Measurements from ENCODE around the gene PTMS.

The PTMS gene

DNA sequence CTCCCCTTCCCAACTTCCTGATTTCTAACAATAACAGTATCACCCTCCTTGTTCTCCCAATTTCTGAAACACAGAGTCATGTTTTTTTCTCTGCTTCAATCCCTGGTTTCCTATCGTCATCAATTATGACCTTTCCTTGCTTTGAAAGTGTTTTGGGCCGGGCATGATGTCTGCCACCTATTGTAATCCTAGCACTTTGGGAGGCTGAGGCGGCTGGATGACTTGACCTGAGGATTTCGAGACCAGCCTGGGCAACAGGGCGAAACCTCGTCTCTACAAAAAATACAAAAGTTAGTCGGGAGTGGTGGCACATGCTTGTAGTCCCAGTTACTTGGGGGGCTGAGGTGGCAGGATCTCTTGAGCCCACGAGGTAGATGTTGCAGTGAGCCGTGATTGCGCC lies 42.9 kb downstream of the PTMS start:
- Histone ChIP-seq H3K36me3 (ENCODE audit: control insufficient read depth in 2 of 2, insufficient read depth in 2 of 2, low read length in 2 of 2) (no peaks in the 10 kb centered on the region), H3K4me3 (ENCODE audit: low read length in 2 of 2) (no peak overlapping the region), H3K27ac (ENCODE audit: low read depth in 2 of 2, low read length in 2 of 2) (no peak overlapping the region), H3K4me1 (ENCODE audit: control insufficient read depth in 2 of 2, insufficient read depth in 2 of 2, low read length in 2 of 2) (no peaks in the 10 kb centered on the region), H3K9me3 (ENCODE audit: control insufficient read depth in 2 of 2, low read length in 2 of 2) (no peaks in the 10 kb centered on the region), H3K27me3 (ENCODE audit: control insufficient read depth in 2 of 2, insufficient read depth in 2 of 2, low read length in 2 of 2) (no peaks in the 10 kb centered on the region), H3K9ac (ENCODE audit: low read depth in 1 of 2, low read length in 2 of 2) (no peak overlapping the region)

DNA sequence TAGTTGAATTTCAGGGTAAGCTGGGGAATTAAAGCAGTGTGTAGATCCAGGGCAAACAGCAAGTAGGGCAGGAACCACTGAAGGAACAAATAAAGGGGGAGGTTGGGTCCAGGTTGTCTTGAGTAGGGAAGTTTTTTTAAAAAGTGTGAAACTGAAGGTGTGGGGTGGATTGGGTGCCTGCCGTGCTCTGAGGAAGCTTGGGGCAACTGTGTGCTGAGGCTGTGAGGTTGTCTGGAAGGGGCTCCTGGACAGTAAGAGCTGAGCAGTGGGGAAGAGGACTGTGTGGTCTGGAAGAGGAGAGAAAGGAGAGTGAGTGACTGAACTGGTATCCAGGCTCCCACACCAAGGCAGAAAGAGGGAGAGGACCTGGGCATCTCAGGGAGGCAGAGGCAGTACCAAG lies 44.6 kb downstream of the PTMS start:
- Histone ChIP-seq H3K27ac (ENCODE audit: low read depth in 2 of 2, low read length in 2 of 2) (no peak overlapping the region), H3K4me3 (ENCODE audit: low read length in 2 of 2) (no peak overlapping the region), H3K9me3 (ENCODE audit: control insufficient read depth in 2 of 2, low read length in 2 of 2) (no peaks in the 10 kb centered on the region), H3K27me3 (ENCODE audit: control insufficient read depth in 2 of 2, insufficient read depth in 2 of 2, low read length in 2 of 2) (no peaks in the 10 kb centered on the region), H3K9ac (ENCODE audit: low read depth in 1 of 2, low read length in 2 of 2) (no peak overlapping the region), H3K36me3 (ENCODE audit: control insufficient read depth in 2 of 2, insufficient read depth in 2 of 2, low read length in 2 of 2) (peaks cover 0 to 5% of the 10 kb centered on the region in 2 donors), H3K4me1 (ENCODE audit: control insufficient read depth in 2 of 2, insufficient read depth in 2 of 2, low read length in 2 of 2) (no peaks in the 10 kb centered on the region)

DNA sequence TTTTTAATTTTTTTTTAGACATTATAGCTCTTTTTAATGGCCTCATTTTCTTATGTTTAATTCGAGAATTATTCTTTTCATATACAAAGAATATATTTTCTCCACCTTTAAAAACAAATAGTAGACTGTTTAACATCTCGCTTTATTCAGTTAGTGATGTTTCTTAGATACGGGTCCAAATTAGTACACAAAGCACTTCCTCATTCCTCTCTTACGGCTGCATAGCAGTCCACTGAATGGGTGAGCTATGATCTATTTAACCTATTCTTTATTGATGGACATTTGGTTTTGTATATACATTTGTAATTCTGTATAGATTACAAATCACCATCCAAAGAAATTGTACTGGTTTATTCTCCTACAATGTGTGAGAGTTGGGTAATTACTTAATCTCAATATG lies 47.2 kb downstream of the PTMS start:
- H3K9ac ChIP-seq (ENCODE audit: low read depth in 1 of 2, low read length in 2 of 2) = no peak overlapping the region
- no peaks in the 10 kb centered on the region for H3K27me3 ChIP-seq (ENCODE audit: control insufficient read depth in 2 of 2, insufficient read depth in 2 of 2, low read length in 2 of 2)
- H3K27ac ChIP-seq (ENCODE audit: low read depth in 2 of 2, low read length in 2 of 2) = no peak overlapping the region
- no peaks in the 10 kb centered on the region for H3K4me1 ChIP-seq (ENCODE audit: control insufficient read depth in 2 of 2, insufficient read depth in 2 of 2, low read length in 2 of 2)
- no peaks in the 10 kb centered on the region for H3K9me3 ChIP-seq (ENCODE audit: control insufficient read depth in 2 of 2, low read length in 2 of 2)
- H3K36me3 ChIP-seq (ENCODE audit: control insufficient read depth in 2 of 2, insufficient read depth in 2 of 2, low read length in 2 of 2) = peaks cover 0 to 10% of the 10 kb centered on the region in 2 donors
- no peak overlapping the region for H3K4me3 ChIP-seq (ENCODE audit: low read length in 2 of 2)

DNA sequence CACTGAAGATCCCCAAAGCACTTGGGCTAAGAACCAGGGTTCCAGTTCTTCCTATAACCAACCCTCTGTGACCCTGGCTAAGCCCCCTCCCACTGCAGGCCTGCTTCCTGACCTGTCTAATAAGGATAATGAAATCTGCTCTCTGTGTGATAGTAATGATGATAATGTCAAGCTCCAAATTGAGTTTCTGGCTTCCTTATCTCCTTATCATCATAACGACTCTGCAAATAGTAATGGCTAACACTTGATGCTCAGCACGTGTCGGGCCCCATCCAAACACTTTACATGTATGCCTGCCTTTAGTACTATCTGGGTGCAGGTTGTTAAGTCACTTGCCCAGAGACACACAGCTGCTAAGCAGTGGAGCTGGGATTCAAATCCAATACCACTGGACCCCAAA lies 50.4 kb downstream of the PTMS start:
- Histone ChIP-seq H3K9ac (ENCODE audit: low read depth in 1 of 2, low read length in 2 of 2) (no peak overlapping the region), H3K9me3 (ENCODE audit: control insufficient read depth in 2 of 2, low read length in 2 of 2) (no peaks in the 10 kb centered on the region), H3K27ac (ENCODE audit: low read depth in 2 of 2, low read length in 2 of 2) (no peak overlapping the region), H3K36me3 (ENCODE audit: control insufficient read depth in 2 of 2, insufficient read depth in 2 of 2, low read length in 2 of 2) (peaks cover 0 to 10% of the 10 kb centered on the region in 2 donors), H3K4me1 (ENCODE audit: control insufficient read depth in 2 of 2, insufficient read depth in 2 of 2, low read length in 2 of 2) (no peaks in the 10 kb centered on the region), H3K4me3 (ENCODE audit: low read length in 2 of 2) (no peak overlapping the region), H3K27me3 (ENCODE audit: control insufficient read depth in 2 of 2, insufficient read depth in 2 of 2, low read length in 2 of 2) (peaks cover 5 to 6% of the 10 kb centered on the region in 2 donors)

DNA sequence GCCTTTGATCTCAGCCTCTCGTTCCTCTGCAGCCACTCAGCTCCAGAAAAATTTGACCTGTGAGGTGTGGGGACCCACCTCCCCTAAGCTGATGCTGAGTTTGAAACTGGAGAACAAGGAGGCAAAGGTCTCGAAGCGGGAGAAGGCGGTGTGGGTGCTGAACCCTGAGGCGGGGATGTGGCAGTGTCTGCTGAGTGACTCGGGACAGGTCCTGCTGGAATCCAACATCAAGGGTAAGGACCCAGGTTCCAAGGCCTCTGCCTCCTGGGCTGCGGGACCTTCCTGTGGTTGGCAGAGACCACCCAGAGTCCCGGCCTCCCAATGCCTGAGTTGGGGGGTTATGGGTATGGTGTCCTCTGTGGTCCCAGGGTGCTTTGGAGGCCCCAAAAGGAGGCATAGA lies 50.9 kb downstream of the PTMS start:
- Histone ChIP-seq H3K9me3 (ENCODE audit: control insufficient read depth in 2 of 2, low read length in 2 of 2) (no peaks in the 10 kb centered on the region), H3K9ac (ENCODE audit: low read depth in 1 of 2, low read length in 2 of 2) (no peak overlapping the region), H3K4me1 (ENCODE audit: control insufficient read depth in 2 of 2, insufficient read depth in 2 of 2, low read length in 2 of 2) (peaks cover 0 to 3% of the 10 kb centered on the region in 2 donors), H3K4me3 (ENCODE audit: low read length in 2 of 2) (no peak overlapping the region), H3K36me3 (ENCODE audit: control insufficient read depth in 2 of 2, insufficient read depth in 2 of 2, low read length in 2 of 2) (peaks cover 0 to 10% of the 10 kb centered on the region in 2 donors), H3K27ac (ENCODE audit: low read depth in 2 of 2, low read length in 2 of 2) (no peak overlapping the region), H3K27me3 (ENCODE audit: control insufficient read depth in 2 of 2, insufficient read depth in 2 of 2, low read length in 2 of 2) (peaks cover 5 to 11% of the 10 kb centered on the region in 2 donors)

DNA sequence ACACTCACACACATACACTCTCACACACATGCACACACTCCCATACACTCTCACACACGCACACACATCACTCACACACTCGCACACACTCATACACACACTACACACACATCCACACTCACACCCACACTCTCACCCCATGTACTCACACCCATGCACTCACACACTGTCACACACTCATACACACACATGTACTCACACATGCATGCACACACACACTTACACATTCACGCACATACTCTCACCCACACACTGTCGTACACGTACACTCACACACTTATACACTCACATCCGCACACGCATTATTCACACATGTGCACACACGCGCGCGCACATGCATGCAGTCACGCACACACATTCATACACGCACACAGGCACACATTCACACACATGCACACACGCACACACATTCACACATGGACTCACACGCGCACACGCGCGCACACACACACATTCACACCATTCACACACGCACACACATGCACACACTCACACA lies 51.5 kb downstream of the PTMS start:
- Histone ChIP-seq H3K4me3 (ENCODE audit: low read length in 2 of 2) (no peak overlapping the region), H3K27ac (ENCODE audit: low read depth in 2 of 2, low read length in 2 of 2) (no peak overlapping the region), H3K27me3 (ENCODE audit: control insufficient read depth in 2 of 2, insufficient read depth in 2 of 2, low read length in 2 of 2) (peaks cover 10 to 17% of the 10 kb centered on the region in 2 donors), H3K9me3 (ENCODE audit: control insufficient read depth in 2 of 2, low read length in 2 of 2) (no peaks in the 10 kb centered on the region), H3K9ac (ENCODE audit: low read depth in 1 of 2, low read length in 2 of 2) (no peak overlapping the region), H3K4me1 (ENCODE audit: control insufficient read depth in 2 of 2, insufficient read depth in 2 of 2, low read length in 2 of 2) (peaks cover 0 to 3% of the 10 kb centered on the region in 2 donors), H3K36me3 (ENCODE audit: control insufficient read depth in 2 of 2, insufficient read depth in 2 of 2, low read length in 2 of 2) (peaks cover 0 to 10% of the 10 kb centered on the region in 2 donors)

DNA sequence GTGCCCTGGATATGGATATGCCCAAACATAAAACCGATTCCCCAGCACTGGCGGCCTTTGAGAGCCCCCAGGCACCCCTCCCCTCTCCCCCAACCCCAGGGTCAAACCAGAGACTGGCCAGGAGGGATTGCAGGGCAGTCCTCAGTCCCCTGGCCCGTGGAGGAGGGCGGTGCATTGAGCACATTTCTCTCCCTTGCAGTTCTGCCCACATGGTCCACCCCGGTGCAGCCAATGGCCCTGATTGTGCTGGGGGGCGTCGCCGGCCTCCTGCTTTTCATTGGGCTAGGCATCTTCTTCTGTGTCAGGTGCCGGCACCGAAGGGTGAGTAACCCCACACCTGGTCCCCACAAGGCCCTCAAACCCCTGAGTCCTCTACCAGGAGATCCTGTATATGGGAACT lies 52.1 kb downstream of the PTMS start:
- Histone ChIP-seq H3K27ac (ENCODE audit: low read depth in 2 of 2, low read length in 2 of 2) (no peak overlapping the region), H3K9ac (ENCODE audit: low read depth in 1 of 2, low read length in 2 of 2) (no peak overlapping the region), H3K4me1 (ENCODE audit: control insufficient read depth in 2 of 2, insufficient read depth in 2 of 2, low read length in 2 of 2) (peaks cover 0 to 3% of the 10 kb centered on the region in 2 donors), H3K27me3 (ENCODE audit: control insufficient read depth in 2 of 2, insufficient read depth in 2 of 2, low read length in 2 of 2) (peaks cover 14 to 22% of the 10 kb centered on the region in 2 donors), H3K9me3 (ENCODE audit: control insufficient read depth in 2 of 2, low read length in 2 of 2) (no peaks in the 10 kb centered on the region), H3K36me3 (ENCODE audit: control insufficient read depth in 2 of 2, insufficient read depth in 2 of 2, low read length in 2 of 2) (peaks cover 0 to 10% of the 10 kb centered on the region in 2 donors), H3K4me3 (ENCODE audit: low read length in 2 of 2) (no peak overlapping the region)

GRCh38 chr12:6818645-6819044 lies 52.5 kb downstream of the PTMS start:
- Histone ChIP-seq H3K27ac (ENCODE audit: low read depth in 2 of 2, low read length in 2 of 2) (no peak overlapping the region), H3K4me1 (ENCODE audit: control insufficient read depth in 2 of 2, insufficient read depth in 2 of 2, low read length in 2 of 2) (peaks cover 0 to 3% of the 10 kb centered on the region in 2 donors), H3K9ac (ENCODE audit: low read depth in 1 of 2, low read length in 2 of 2) (no peak overlapping the region), H3K4me3 (ENCODE audit: low read length in 2 of 2) (no peak overlapping the region), H3K36me3 (ENCODE audit: control insufficient read depth in 2 of 2, insufficient read depth in 2 of 2, low read length in 2 of 2) (peaks cover 0 to 10% of the 10 kb centered on the region in 2 donors), H3K9me3 (ENCODE audit: control insufficient read depth in 2 of 2, low read length in 2 of 2) (no peaks in the 10 kb centered on the region), H3K27me3 (ENCODE audit: control insufficient read depth in 2 of 2, insufficient read depth in 2 of 2, low read length in 2 of 2) (peaks cover 14 to 25% of the 10 kb centered on the region in 2 donors)

DNA sequence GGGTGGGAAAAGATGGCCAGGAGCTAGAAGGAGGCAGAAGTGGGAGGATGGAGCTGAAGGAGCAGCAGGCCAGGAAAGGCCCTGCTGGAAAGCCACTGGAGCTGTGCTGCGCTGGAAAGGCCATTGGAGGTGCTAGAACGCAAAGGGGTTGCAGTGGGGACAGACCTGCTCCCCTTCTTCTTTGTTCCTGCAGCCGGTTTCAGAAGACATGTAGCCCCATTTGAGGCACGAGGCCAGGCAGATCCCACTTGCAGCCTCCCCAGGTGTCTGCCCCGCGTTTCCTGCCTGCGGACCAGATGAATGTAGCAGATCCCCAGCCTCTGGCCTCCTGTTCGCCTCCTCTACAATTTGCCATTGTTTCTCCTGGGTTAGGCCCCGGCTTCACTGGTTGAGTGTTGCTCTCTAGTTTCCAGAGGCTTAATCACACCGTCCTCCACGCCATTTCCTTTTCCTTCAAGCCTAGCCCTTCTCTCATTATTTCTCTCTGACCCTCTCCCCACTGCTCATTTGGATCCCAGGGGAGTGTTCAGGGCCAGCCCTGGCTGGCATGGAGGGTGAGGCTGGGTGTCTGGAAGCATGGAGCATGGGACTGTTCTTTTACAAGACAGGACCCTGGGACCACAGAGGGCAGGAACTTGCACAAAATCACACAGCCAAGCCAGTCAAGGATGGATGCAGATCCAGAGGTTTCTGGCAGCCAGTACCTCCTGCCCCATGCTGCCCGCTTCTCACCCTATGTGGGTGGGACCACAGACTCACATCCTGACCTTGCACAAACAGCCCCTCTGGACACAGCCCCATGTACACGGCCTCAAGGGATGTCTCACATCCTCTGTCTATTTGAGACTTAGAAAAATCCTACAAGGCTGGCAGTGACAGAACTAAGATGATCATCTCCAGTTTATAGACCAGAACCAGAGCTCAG lies 53.2 kb downstream of the PTMS start:
- Histone ChIP-seq H3K9ac (ENCODE audit: low read depth in 1 of 2, low read length in 2 of 2) (no peak overlapping the region), H3K4me3 (ENCODE audit: low read length in 2 of 2) (no peak overlapping the region), H3K36me3 (ENCODE audit: control insufficient read depth in 2 of 2, insufficient read depth in 2 of 2, low read length in 2 of 2) (peaks cover 0 to 10% of the 10 kb centered on the region in 2 donors), H3K27me3 (ENCODE audit: control insufficient read depth in 2 of 2, insufficient read depth in 2 of 2, low read length in 2 of 2) (peaks cover 17 to 29% of the 10 kb centered on the region in 2 donors), H3K27ac (ENCODE audit: low read depth in 2 of 2, low read length in 2 of 2) (no peak overlapping the region), H3K4me1 (ENCODE audit: control insufficient read depth in 2 of 2, insufficient read depth in 2 of 2, low read length in 2 of 2) (peaks cover 0 to 3% of the 10 kb centered on the region in 2 donors), H3K9me3 (ENCODE audit: control insufficient read depth in 2 of 2, low read length in 2 of 2) (no peaks in the 10 kb centered on the region)

GRCh38 chr12:6820166-6820565 lies 54.0 kb downstream of the PTMS start:
- peaks cover 0 to 3% of the 10 kb centered on the region in 2 donors for H3K4me1 ChIP-seq (ENCODE audit: control insufficient read depth in 2 of 2, insufficient read depth in 2 of 2, low read length in 2 of 2)
- H3K36me3 ChIP-seq (ENCODE audit: control insufficient read depth in 2 of 2, insufficient read depth in 2 of 2, low read length in 2 of 2) = peaks cover 0 to 5% of the 10 kb centered on the region in 2 donors
- no peaks in the 10 kb centered on the region for H3K9me3 ChIP-seq (ENCODE audit: control insufficient read depth in 2 of 2, low read length in 2 of 2)
- no peak overlapping the region for H3K9ac ChIP-seq (ENCODE audit: low read depth in 1 of 2, low read length in 2 of 2)
- H3K27me3 ChIP-seq (ENCODE audit: control insufficient read depth in 2 of 2, insufficient read depth in 2 of 2, low read length in 2 of 2) = peaks cover 17 to 34% of the 10 kb centered on the region in 2 donors
- no peak overlapping the region for H3K4me3 ChIP-seq (ENCODE audit: low read length in 2 of 2)
- no peak overlapping the region for H3K27ac ChIP-seq (ENCODE audit: low read depth in 2 of 2, low read length in 2 of 2)
